HUES6 (cell line): ENCODE measurements around the gene GOLGA6L10.
"Not testable (repeated sequence)": the region's sequence is repeated elsewhere in the genome, so short reads cannot be mapped to it uniquely, and the experiment has no call there.

ENCODE experiments used
- H3K27ac ChIP-seq: 2 replicates; pipeline ENCODE4 v1.7.0; 2013; ENCODE audit warnings: low read depth, mild to moderate bottlenecking, low read length, inconsistent platforms
- H3K27me3 ChIP-seq: 2 replicates; pipeline ENCODE4 v1.6.1; 2013; ENCODE audit warnings: low read length; ENCODE audit not compliant: control insufficient read depth, insufficient read depth
- H3K36me3 ChIP-seq: 2 replicates; pipeline ENCODE4 v1.6.1; 2013; ENCODE audit warnings: low read length; ENCODE audit not compliant: control insufficient read depth, insufficient read depth
- H3K4me1 ChIP-seq: 2 replicates; pipeline ENCODE4 v1.6.1; 2013; ENCODE audit warnings: low read length; ENCODE audit not compliant: control insufficient read depth, insufficient read depth
- H3K4me3 ChIP-seq: 2 replicates; pipeline ENCODE4 v1.5.1; 2013; ENCODE audit warnings: low read depth, low read length
- H3K9ac ChIP-seq: one replicate; pipeline ENCODE4 v1.6.1; 2013; ENCODE audit warnings: mild to moderate bottlenecking, low read length
- H3K9me3 ChIP-seq: 2 replicates; pipeline ENCODE4 v1.6.1; 2013; ENCODE audit warnings: low read depth, low read length; ENCODE audit not compliant: control insufficient read depth, insufficient read depth

GOLGA6L10 gene

GRCh38 chr15:82330921-82331320 lies 18.4 kb downstream of the GOLGA6L10 start:
- not testable (repeated sequence) for H3K27ac ChIP-seq, H3K9ac ChIP-seq, H3K4me1 ChIP-seq, H3K36me3 ChIP-seq, H3K9me3 ChIP-seq, H3K4me3 ChIP-seq, H3K27me3 ChIP-seq

- not testable (repeated sequence) for H3K27ac ChIP-seq, H3K4me3 ChIP-seq, H3K27me3 ChIP-seq, H3K9ac ChIP-seq, H3K4me1 ChIP-seq, H3K36me3 ChIP-seq, H3K9me3 ChIP-seq
These were observed 20.2 kb downstream of the GOLGA6L10 start for GRCh38 chr15:82329039-82329438.

- H3K27me3 ChIP-seq, H3K36me3 ChIP-seq, H3K4me3 ChIP-seq, H3K27ac ChIP-seq, H3K4me1 ChIP-seq, H3K9ac ChIP-seq, H3K9me3 ChIP-seq: not testable (repeated sequence)
These were observed 21.9 kb downstream of the GOLGA6L10 start for GRCh38 chr15:82327372-82327771.

GRCh38 chr15:82326896-82327295 lies 22.4 kb downstream of the GOLGA6L10 start:
- not testable (repeated sequence) for H3K9me3 ChIP-seq, H3K36me3 ChIP-seq, H3K4me3 ChIP-seq, H3K27ac ChIP-seq, H3K27me3 ChIP-seq, H3K4me1 ChIP-seq, H3K9ac ChIP-seq

- not testable (repeated sequence) for H3K4me3 ChIP-seq, H3K4me1 ChIP-seq, H3K9me3 ChIP-seq, H3K36me3 ChIP-seq, H3K27me3 ChIP-seq, H3K27ac ChIP-seq, H3K9ac ChIP-seq
These were observed 23.6 kb downstream of the GOLGA6L10 start for GRCh38 chr15:82325646-82326045.

- not testable (repeated sequence) for H3K27me3 ChIP-seq, H3K9ac ChIP-seq, H3K4me3 ChIP-seq, H3K36me3 ChIP-seq, H3K9me3 ChIP-seq, H3K27ac ChIP-seq, H3K4me1 ChIP-seq
These were observed 24.4 kb downstream of the GOLGA6L10 start for GRCh38 chr15:82324831-82325230.

- not testable (repeated sequence) for H3K27me3 ChIP-seq, H3K27ac ChIP-seq
These were observed 26.8 kb downstream of the GOLGA6L10 start for GRCh38 chr15:82322488-82322887.

GRCh38 chr15:82320861-82321260 lies 28.4 kb downstream of the GOLGA6L10 start:
- H3K27ac ChIP-seq, H3K9me3 ChIP-seq, H3K9ac ChIP-seq, H3K4me1 ChIP-seq, H3K36me3 ChIP-seq, H3K27me3 ChIP-seq, H3K4me3 ChIP-seq: not testable (repeated sequence)

More at GRCh38 chr15:82322488-82322887, 26.8 kb downstream of the GOLGA6L10 start:
- not testable (repeated sequence) for H3K9ac ChIP-seq, H3K4me1 ChIP-seq, H3K9me3 ChIP-seq, H3K36me3 ChIP-seq, H3K4me3 ChIP-seq

- not testable (repeated sequence) for H3K4me1 ChIP-seq, H3K9ac ChIP-seq, H3K36me3 ChIP-seq, H3K4me3 ChIP-seq, H3K9me3 ChIP-seq, H3K27me3 ChIP-seq, H3K27ac ChIP-seq
These were observed 29.6 kb downstream of the GOLGA6L10 start for GRCh38 chr15:82319522-82320278.

GRCh38 chr15:82318281-82318680 lies 31.0 kb downstream of the GOLGA6L10 start:
- H3K27me3 ChIP-seq, H3K4me3 ChIP-seq, H3K9ac ChIP-seq, H3K36me3 ChIP-seq, H3K27ac ChIP-seq, H3K9me3 ChIP-seq, H3K4me1 ChIP-seq: not testable (repeated sequence)

GRCh38 chr15:82317516-82317915 lies 31.8 kb downstream of the GOLGA6L10 start:
- not testable (repeated sequence) for H3K27ac ChIP-seq, H3K9ac ChIP-seq, H3K27me3 ChIP-seq

GRCh38 chr15:82317091-82317489 lies 32.2 kb downstream of the GOLGA6L10 start:
- Histone ChIP-seq H3K27me3 (no peaks in the 10 kb centered on the region), H3K27ac (no peak overlapping the region), H3K36me3 (no peaks in the 10 kb centered on the region), H3K4me1 (no peaks in the 10 kb centered on the region), H3K4me3 (no peak overlapping the region), H3K9ac (no peak overlapping the region), H3K9me3 (no peaks in the 10 kb centered on the region)

More at GRCh38 chr15:82317516-82317915, 31.8 kb downstream of the GOLGA6L10 start:
- not testable (repeated sequence) for H3K36me3 ChIP-seq, H3K4me3 ChIP-seq, H3K4me1 ChIP-seq, H3K9me3 ChIP-seq
